GM12878 (cell line): ENCODE data around the gene THAP10.

Experiments used
- EP300 ChIP-seq, 2 experiments: fragments of 150-350 bp in 1 of 2; IDR thresholded peaks; 2 replicates each; pipeline ENCODE4 v1.6.1; 2011 to 2012; ENCODE audit warnings: low read depth in 2 of 2, low read length in 2 of 2, borderline replicate concordance in 1 of 2, improper control_type of control experiment in 1 of 2, inconsistent platforms in 1 of 2; ENCODE audit not compliant: control insufficient read depth in 1 of 2
- JUND ChIP-seq: IDR thresholded peaks from 2 replicates; pipeline ENCODE4 v1.6.1; 2012; ENCODE audit warnings: low read depth, mild to moderate bottlenecking, low read length, improper control_type of control experiment, moderate library complexity
- POLR2A ChIP-seq: IDR thresholded peaks from 2 replicates; pipeline ENCODE4 v1.6.1; 2011; ENCODE audit warnings: low read depth, mild to moderate bottlenecking, low read length
- REST ChIP-seq: IDR thresholded peaks from 2 replicates; pipeline ENCODE4 v1.6.1; 2012; ENCODE audit warnings: mild to moderate bottlenecking, low read depth, low read length
- SMC3 ChIP-seq: IDR thresholded peaks from 2 replicates; pipeline ENCODE4 v1.6.1; 2011; ENCODE audit warnings: low read length, improper control_type of control experiment, borderline replicate concordance

GRCh38 chr15:70922119-70922518, 29.9 kb upstream of the THAP10 start:
- no peak for TF ChIP-seq EP300 (IDR thresholded peaks at IDR 0.05; ENCODE audit: borderline replicate concordance in 1 of 2, control insufficient read depth in 1 of 2, low read depth in 2 of 2, low read length in 2 of 2)
- no peak for TF ChIP-seq POLR2A
- no peak for TF ChIP-seq SMC3
- no peak for TF ChIP-seq JUND
- TF ChIP-seq REST, result no peak
